Measurements from ENCODE around the gene DNM3.

DNA sequence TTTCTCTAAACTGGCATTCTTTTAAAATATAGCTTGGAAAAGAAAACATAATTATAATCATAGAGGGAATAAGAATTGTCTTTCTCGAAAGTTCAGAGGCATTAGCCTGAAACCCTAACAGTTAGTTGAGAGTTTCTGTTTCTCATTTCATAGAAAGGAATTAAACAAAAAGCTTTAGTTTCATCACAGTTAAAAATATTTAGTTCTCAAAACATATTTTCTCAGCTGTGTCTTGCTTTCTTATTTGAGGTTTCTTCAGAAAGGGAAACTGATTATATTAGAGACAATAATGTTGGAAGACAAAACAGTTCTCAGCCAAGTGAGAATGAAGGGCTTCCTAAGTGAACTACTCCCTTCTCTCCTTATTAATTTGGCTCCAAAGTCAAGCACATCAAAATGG lies 503.8 kb downstream of the DNM3 start:
- TF ChIP-seq, protein P1, sequence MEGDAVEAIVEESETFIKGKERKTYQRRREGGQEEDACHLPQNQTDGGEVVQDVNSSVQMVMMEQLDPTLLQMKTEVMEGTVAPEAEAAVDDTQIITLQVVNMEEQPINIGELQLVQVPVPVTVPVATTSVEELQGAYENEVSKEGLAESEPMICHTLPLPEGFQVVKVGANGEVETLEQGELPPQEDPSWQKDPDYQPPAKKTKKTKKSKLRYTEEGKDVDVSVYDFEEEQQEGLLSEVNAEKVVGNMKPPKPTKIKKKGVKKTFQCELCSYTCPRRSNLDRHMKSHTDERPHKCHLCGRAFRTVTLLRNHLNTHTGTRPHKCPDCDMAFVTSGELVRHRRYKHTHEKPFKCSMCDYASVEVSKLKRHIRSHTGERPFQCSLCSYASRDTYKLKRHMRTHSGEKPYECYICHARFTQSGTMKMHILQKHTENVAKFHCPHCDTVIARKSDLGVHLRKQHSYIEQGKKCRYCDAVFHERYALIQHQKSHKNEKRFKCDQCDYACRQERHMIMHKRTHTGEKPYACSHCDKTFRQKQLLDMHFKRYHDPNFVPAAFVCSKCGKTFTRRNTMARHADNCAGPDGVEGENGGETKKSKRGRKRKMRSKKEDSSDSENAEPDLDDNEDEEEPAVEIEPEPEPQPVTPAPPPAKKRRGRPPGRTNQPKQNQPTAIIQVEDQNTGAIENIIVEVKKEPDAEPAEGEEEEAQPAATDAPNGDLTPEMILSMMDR (IDR thresholded peaks at IDR 0.05; ENCODE audit: insufficient read depth, low read depth, low read length): no peak
- TF ChIP-seq EZH2 (IDR thresholded peaks at IDR 0.05; ENCODE audit: insufficient read depth, low read length): no peak
